Thoracic aorta (tissue), 2 donors: Measurements from ENCODE around the gene FBXL16. TPM values are rescaled to one million over a fixed set of nuclear protein-coding genes. Genes with fewer than 3 reads are reported as not detected.

ENCODE experiments used
- ATAC-seq: fragments of 150-250 bp; one replicate; pipeline ENCODE4 v1.8.0; 2017; ENCODE audit warnings: low read depth; ENCODE audit not compliant: insufficient number of reproducible peaks, low FRiP score
- DNase-seq: peaks from one replicate; pipeline ENCODE4 v3.0.0-alpha.2; 2020; ENCODE audit warnings: low spot score
- H3K27ac ChIP-seq, 2 donors: fragments of 200-600 bp; sonication (generic); 1 replicate in 1 of 2; 2 replicates in 1 of 2; pipeline ENCODE4 v1.5.1; 2016; ENCODE audit warnings: mild to moderate bottlenecking in 2 of 2, moderate library complexity in 2 of 2
- H3K27me3 ChIP-seq: fragments of 200-600 bp; sonication (generic); replicated peaks from 2 replicates; pipeline ENCODE4 v1.6.0; 2016; ENCODE audit warnings: mild to moderate bottlenecking; ENCODE audit not compliant: insufficient read depth
- H3K36me3 ChIP-seq: fragments of 200-600 bp; sonication (generic); one replicate; pipeline ENCODE4 v1.5.1; 2016
- H3K4me1 ChIP-seq, 2 donors: fragments of 200-600 bp; sonication (generic); 1 replicate in 1 of 2; 2 replicates in 1 of 2; pipeline versions ENCODE4 v1.5.1 to v1.6.0; 2016; ENCODE audit warnings: low read depth in 2 of 2, mild to moderate bottlenecking in 1 of 2; ENCODE audit not compliant: control insufficient read depth in 1 of 2
- H3K4me3 ChIP-seq: fragments of 200-600 bp; sonication (generic); 2 replicates; pipeline ENCODE4 v1.5.1; 2016; ENCODE audit warnings: mild to moderate bottlenecking
- H3K9me3 ChIP-seq: fragments of 200-600 bp; sonication (generic); 2 replicates; pipeline ENCODE4 v1.5.1; 2016
- total RNA-seq, 2 donors: library from RNA; depleted of rRNA; stranded (reverse); fragments of >200 nt; gene quantifications; one replicate each; pipeline versions ENCODE4 v1.1.0 to v1.2.3, GENCODE V29; 2016
- TF ChIP-seq, protein P1 (sequence below): fragments of 200-600 bp; sonication (generic); IDR thresholded peaks from one replicate; pipeline ENCODE4 v1.5.1; 2019; ENCODE audit warnings: antibody characterized with exemption

Gene FBXL16
- total RNA-seq, 2 donors from 2014 or later: not detected

DNA sequence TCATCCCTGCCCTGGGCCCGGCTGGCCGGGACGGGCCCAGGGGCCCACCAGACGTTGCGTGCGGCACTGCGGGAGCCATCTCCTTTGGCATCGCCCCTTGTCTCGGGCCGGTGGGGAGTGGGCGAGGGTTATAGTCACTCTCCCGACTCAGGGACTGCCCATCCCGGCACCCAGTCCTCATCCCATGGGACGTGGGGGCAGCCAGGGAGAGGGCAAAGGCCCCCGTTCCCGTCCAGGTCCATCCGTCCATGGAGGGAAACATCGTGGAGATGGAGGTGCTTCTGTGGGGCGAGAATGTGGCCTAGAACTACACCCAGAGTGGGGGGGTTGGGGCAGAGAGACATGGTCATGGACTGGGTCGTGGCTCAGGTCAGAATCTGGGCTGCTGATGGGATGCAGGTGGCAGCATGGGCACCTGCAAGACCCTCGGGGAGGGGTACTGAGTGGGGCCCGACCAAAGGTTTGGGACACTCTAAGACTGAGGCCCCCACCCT, 58.9 kb downstream of the FBXL16 start:
- H3K36me3 ChIP-seq: no peaks in the 10 kb centered on the region
- no peaks in the 10 kb centered on the region for H3K27me3 ChIP-seq
- peaks cover 25 to 38% of the 10 kb centered on the region in 2 donors for H3K4me1 ChIP-seq
- H3K9me3 ChIP-seq: no peaks in the 10 kb centered on the region
- H3K27ac ChIP-seq: no peak overlapping the region
- TF ChIP-seq, protein P1, sequence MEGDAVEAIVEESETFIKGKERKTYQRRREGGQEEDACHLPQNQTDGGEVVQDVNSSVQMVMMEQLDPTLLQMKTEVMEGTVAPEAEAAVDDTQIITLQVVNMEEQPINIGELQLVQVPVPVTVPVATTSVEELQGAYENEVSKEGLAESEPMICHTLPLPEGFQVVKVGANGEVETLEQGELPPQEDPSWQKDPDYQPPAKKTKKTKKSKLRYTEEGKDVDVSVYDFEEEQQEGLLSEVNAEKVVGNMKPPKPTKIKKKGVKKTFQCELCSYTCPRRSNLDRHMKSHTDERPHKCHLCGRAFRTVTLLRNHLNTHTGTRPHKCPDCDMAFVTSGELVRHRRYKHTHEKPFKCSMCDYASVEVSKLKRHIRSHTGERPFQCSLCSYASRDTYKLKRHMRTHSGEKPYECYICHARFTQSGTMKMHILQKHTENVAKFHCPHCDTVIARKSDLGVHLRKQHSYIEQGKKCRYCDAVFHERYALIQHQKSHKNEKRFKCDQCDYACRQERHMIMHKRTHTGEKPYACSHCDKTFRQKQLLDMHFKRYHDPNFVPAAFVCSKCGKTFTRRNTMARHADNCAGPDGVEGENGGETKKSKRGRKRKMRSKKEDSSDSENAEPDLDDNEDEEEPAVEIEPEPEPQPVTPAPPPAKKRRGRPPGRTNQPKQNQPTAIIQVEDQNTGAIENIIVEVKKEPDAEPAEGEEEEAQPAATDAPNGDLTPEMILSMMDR: no peak
- no peak for ATAC-seq
- no peak overlapping the region for H3K4me3 ChIP-seq
- no peak for DNase-seq

DNA sequence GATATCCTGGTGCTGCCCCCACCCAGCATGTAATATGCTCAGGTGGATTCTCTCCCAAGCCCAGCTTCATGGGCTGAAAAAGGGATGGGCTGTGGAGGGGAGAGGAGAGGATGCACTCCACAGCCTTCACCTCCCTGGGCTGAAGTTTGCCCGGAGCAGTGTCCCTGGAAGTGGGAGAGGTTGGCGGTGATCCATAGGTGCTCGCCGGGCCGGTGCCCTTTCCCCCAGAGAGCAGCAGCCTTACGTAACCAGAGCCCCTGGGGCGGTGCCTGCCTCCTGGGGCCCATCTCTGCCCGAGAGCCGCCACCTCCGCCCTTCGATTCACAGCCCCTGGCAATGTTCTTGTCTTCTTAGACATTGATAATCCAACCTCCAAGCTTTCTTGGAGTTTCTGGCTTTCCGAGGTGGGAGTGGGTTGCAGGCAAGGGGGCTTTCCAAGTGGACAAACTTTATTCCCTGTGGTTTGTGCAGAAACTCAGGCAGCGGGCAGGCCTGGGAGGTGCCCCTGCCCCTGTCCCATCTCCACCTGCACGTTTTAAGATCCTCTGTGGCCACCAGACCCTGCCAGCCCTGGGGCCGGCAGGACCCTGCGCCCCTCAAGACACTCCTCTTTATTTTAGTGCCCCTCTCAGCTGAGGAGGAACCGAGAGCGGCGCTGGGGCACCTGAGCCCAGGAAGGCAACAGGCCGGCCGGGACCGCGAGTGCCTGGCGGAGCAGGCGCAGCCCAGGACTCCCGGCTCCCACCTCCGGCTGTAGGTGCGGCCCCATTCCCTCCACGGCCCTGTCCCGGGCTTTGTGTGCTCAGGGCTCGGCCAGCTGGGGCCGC, 59.5 kb downstream of the FBXL16 start:
- Histone ChIP-seq H3K4me3 (no peak overlapping the region), H3K27ac (no peak overlapping the region), H3K36me3 (no peaks in the 10 kb centered on the region), H3K4me1 (peaks cover 25 to 40% of the 10 kb centered on the region in 2 donors), H3K27me3 (no peaks in the 10 kb centered on the region), H3K9me3 (no peaks in the 10 kb centered on the region)
- ATAC-seq: no peak
- DNase-seq: no peak
- TF ChIP-seq, protein P1: no peak

DNA sequence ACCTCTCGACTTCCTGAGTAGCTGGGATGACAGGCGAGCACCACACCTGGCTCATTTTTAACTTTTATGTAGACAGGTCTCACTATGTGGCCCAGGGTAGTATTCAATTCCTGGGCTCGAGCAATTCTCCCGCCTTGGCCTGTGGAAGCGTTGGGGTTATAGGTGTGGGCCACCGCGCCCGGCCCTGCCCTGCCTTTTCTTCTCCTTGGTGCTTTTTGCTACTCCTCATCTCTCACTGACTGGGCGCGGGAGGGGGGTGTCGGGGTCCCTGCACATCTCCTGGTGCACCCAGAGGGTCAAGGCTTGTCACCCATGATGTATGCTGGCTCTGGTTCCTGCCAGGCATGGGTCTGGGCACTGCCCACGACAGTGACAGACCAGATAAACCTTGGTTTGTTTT, 61.0 kb downstream of the FBXL16 start:
- H3K27ac ChIP-seq: no peak overlapping the region
- no peak overlapping the region for H3K4me3 ChIP-seq
- no peaks in the 10 kb centered on the region for H3K27me3 ChIP-seq
- TF ChIP-seq, protein P1: no peak
- ATAC-seq: no peak
- H3K36me3 ChIP-seq: no peaks in the 10 kb centered on the region
- peaks cover 19 to 32% of the 10 kb centered on the region in 2 donors for H3K4me1 ChIP-seq
- no peaks in the 10 kb centered on the region for H3K9me3 ChIP-seq
- no peak for DNase-seq

DNA sequence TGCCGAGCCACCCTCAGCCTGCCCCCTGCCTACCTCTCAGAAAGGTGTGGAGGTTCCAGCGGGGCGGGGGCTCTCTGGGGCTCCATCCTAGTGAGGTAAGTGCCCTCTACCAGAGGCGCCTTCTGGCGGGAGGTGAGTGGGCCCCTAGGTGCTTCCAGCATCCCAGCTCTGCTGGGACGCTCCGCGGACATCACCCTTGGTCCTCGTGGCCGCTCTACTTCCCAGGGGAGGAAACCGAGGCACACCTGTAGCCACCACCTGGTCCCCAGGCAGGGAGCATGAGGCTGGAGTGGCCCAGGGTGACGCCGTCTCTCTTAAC, 62.6 kb downstream of the FBXL16 start:
- Histone ChIP-seq H3K4me1 (peaks cover 13 to 27% of the 10 kb centered on the region in 2 donors), H3K9me3 (no peaks in the 10 kb centered on the region), H3K36me3 (no peaks in the 10 kb centered on the region), H3K27ac (peak overlapping the region in 1 of 2 donors; percentile 60), H3K27me3 (no peaks in the 10 kb centered on the region), H3K4me3 (peak overlapping the region; percentile 88)
- no peak for ATAC-seq
- TF ChIP-seq, protein P1: no peak
- DNase-seq: no peak

Other genes with a start within 250 kb of the FBXL16 start
- 10 to 100 TPM; 46.2 to 96.6 TPM for gene CAPN15, start 178.1 kb downstream of the FBXL16 start, total RNA-seq
- under 1 TPM in 1 of 2 donors, not detected in 1; 0.42 TPM for gene PRR35, start 145.4 kb downstream of the FBXL16 start, total RNA-seq
- gene NHLRC4, start 138.8 kb downstream of the FBXL16 start, total RNA-seq: 1 to 10 TPM; 2.0 to 3.2 TPM
- 10 to 100 TPM; 54.2 to 80.1 TPM for gene PIGQ, start 135.8 kb downstream of the FBXL16 start, total RNA-seq
- 10 to 100 TPM; 19.0 to 25.9 TPM for gene RAB40C, start 115.7 kb downstream of the FBXL16 start, total RNA-seq
- gene WFIKKN1, start 74.8 kb downstream of the FBXL16 start, total RNA-seq: 1 to 10 TPM in 1 of 2 donors, under 1 TPM in 1; 0.92 to 1.2 TPM
- gene METTL26, start 69.5 kb downstream of the FBXL16 start, total RNA-seq: 100 to 1,000 TPM in 1 of 2 donors, 10 to 100 TPM in 1; 83.4 to 217 TPM
- 10 to 100 TPM; 12.2 to 42.2 TPM for gene MCRIP2, start 64.0 kb downstream of the FBXL16 start, total RNA-seq
- gene WDR90, start 56.4 kb downstream of the FBXL16 start, total RNA-seq: 10 to 100 TPM; 22.7 to 39.4 TPM
- gene RHOT2, start 37.7 kb downstream of the FBXL16 start, total RNA-seq: 10 to 100 TPM; 62.0 to 80.4 TPM
- gene RHBDL1, start 30.1 kb downstream of the FBXL16 start, total RNA-seq: 1 to 10 TPM in 1 of 2 donors, under 1 TPM in 1; 0.42 to 8.0 TPM
- gene STUB1, start 25.4 kb downstream of the FBXL16 start, total RNA-seq: 100 to 1,000 TPM; 103 to 145 TPM
- 100 to 1,000 TPM in 1 of 2 donors, 10 to 100 TPM in 1; 98.7 to 128 TPM for gene JMJD8, start 21.5 kb downstream of the FBXL16 start, total RNA-seq
- 10 to 100 TPM; 10.7 to 13.5 TPM for gene WDR24, start 15.4 kb downstream of the FBXL16 start, total RNA-seq
- gene METRN, start 9.3 kb upstream of the FBXL16 start, total RNA-seq: 10 to 100 TPM; 28.9 to 58.9 TPM
- gene ANTKMT, start 15.3 kb upstream of the FBXL16 start, total RNA-seq: 10 to 100 TPM; 29.7 to 46.7 TPM
- gene CCDC78, start 20.6 kb upstream of the FBXL16 start, total RNA-seq: under 1 TPM; 0.92 to 0.95 TPM
- gene HAGHL, start 21.3 kb upstream of the FBXL16 start, total RNA-seq: 1 to 10 TPM; 6.4 to 8.1 TPM
- 10 to 100 TPM; 27.0 to 30.3 TPM for gene CIAO3, start 35.2 kb upstream of the FBXL16 start, total RNA-seq
- gene MSLN, start 54.9 kb upstream of the FBXL16 start, total RNA-seq: 1 to 10 TPM in 1 of 2 donors, not detected in 1; 1.3 TPM
- 10 to 100 TPM; 12.3 to 13.9 TPM for gene RPUSD1, start 82.6 kb upstream of the FBXL16 start, total RNA-seq
- 10 to 100 TPM; 10.2 to 15.4 TPM for gene CHTF18, start 82.8 kb upstream of the FBXL16 start, total RNA-seq
- gene GNG13, start 94.9 kb upstream of the FBXL16 start, total RNA-seq: not detected